Activated CD8-positive, alpha-beta memory T cell treated with anti-CD3 and anti-CD28 coated beads, Interleukin-2, amount 10 ng/mL, durations not matched to agents 7 days and 5 days (primary cell): Measurements from ENCODE around the gene NRAP. TPM values are rescaled to one million over a fixed set of nuclear protein-coding genes. Genes with fewer than 3 reads are reported as not detected.

Source experiments
- ATAC-seq: fragments of 150-1000 bp; cut with Tn5 transposase; one replicate; pipeline ENCODE4 v1.10.0; 2021; ENCODE audit warnings: moderate library complexity
- CTCF ChIA-PET: fragments of 350-600 bp; sonication (Branson Sonifier 250); formaldehyde crosslinking; loops from one replicate; lab custom pipeline; 2021; ENCODE audit warnings: antibody characterized with exemption; lab: Charles Lee
- DNase-seq: peaks from one replicate; pipeline ENCODE4 v3.0.0-alpha.2; 2020
- H3K27ac Mint-ChIP-seq: one replicate; pipeline ENCODE4 v1.8.0; 2021; ENCODE audit warnings: mild to moderate bottlenecking, mixed read lengths
- H3K27me3 Mint-ChIP-seq: one replicate; pipeline ENCODE4 v1.8.0; 2021; ENCODE audit warnings: mixed read lengths
- H3K36me3 Mint-ChIP-seq: one replicate; pipeline ENCODE4 v1.8.0; 2021; ENCODE audit warnings: mild to moderate bottlenecking, mixed read lengths
- H3K4me1 Mint-ChIP-seq: one replicate; pipeline ENCODE4 v1.8.0; 2021; ENCODE audit warnings: mixed read lengths
- H3K4me3 Mint-ChIP-seq: one replicate; pipeline ENCODE4 v1.8.0; 2021; ENCODE audit warnings: mild to moderate bottlenecking, moderate library complexity, mixed read lengths
- H3K9me3 Mint-ChIP-seq: one replicate; pipeline ENCODE4 v1.8.0; 2022; ENCODE audit warnings: low read depth, mixed read lengths
- total RNA-seq, 2 experiments: library from RNA; stranded (reverse); gene quantifications; one replicate each; pipeline ENCODE4 v1.2.3, GENCODE V29; 2021

NRAP gene
- total RNA-seq, 2 experiments from 2014 or later, result not detected

DNA sequence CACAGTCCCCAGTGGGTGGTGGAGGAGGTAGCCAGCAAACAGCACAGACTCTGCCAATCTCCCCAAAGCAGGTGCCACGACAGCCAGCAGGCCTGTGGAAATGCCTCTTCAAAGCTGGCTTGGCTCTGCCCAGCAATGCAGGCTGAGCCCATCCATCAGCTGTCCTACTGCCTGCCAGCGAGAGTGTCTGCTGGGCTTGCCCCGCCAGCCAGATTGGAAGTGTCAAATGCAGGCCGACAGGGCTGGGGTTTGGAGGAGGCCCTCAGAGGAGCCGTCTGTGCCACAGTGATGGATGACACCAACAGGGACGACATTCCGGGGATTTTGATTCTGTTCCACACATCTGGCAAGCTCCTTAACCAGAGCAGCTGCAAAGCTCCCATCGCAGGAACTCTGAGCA lies 94.3 kb downstream of the NRAP start:
- CTCF ChIA-PET, result no interaction called here
- H3K36me3 Mint-ChIP-seq, result no peaks in the 10 kb centered on the region
- H3K27me3 Mint-ChIP-seq, result peaks cover 6% of the 10 kb centered on the region
- DNase-seq (no peak), ATAC-seq (no peak)
- no peak overlapping the region for H3K4me3 Mint-ChIP-seq
- H3K4me1 Mint-ChIP-seq, result no peaks in the 10 kb centered on the region
- no peaks in the 10 kb centered on the region for H3K9me3 Mint-ChIP-seq
- H3K27ac Mint-ChIP-seq, result no peak overlapping the region

DNA sequence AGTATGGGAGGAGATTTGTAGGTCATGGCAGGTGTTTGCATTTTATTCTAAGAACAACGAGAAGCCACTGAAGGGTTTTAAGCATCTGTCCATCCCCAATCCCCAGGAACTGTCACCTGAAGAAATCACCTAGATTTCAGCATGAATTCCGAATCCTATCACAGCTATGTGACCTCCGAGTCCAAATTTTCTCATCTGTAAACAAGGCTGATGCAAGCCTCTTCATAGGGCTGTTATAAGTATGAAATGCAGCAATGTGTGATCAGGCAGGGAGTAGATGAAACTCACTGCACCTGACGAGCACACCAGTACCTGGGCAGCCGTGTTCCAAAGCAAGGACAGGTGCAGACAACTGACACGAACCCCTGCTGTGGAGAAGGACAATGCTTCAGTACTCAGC lies 97.0 kb downstream of the NRAP start:
- no peak for DNase-seq
- H3K27me3 Mint-ChIP-seq, result peaks cover 2% of the 10 kb centered on the region
- no peaks in the 10 kb centered on the region for H3K36me3 Mint-ChIP-seq
- H3K4me1 Mint-ChIP-seq, result peaks cover 1% of the 10 kb centered on the region
- H3K9me3 Mint-ChIP-seq, result no peaks in the 10 kb centered on the region
- ATAC-seq, result no peak
- CTCF ChIA-PET, result no interaction called here
- H3K27ac Mint-ChIP-seq, result no peak overlapping the region
- H3K4me3 Mint-ChIP-seq, result no peak overlapping the region

GRCh38 chr10:113565364-113565763 lies 98.5 kb downstream of the NRAP start:
- peaks cover 1% of the 10 kb centered on the region for H3K4me1 Mint-ChIP-seq
- CTCF ChIA-PET, result no interaction called here
- ATAC-seq (no peak), DNase-seq (no peak)
- H3K4me3 Mint-ChIP-seq, result no peak overlapping the region
- no peak overlapping the region for H3K27ac Mint-ChIP-seq
- no peaks in the 10 kb centered on the region for H3K9me3 Mint-ChIP-seq
- peaks cover 7% of the 10 kb centered on the region for H3K27me3 Mint-ChIP-seq
- no peaks in the 10 kb centered on the region for H3K36me3 Mint-ChIP-seq

DNA sequence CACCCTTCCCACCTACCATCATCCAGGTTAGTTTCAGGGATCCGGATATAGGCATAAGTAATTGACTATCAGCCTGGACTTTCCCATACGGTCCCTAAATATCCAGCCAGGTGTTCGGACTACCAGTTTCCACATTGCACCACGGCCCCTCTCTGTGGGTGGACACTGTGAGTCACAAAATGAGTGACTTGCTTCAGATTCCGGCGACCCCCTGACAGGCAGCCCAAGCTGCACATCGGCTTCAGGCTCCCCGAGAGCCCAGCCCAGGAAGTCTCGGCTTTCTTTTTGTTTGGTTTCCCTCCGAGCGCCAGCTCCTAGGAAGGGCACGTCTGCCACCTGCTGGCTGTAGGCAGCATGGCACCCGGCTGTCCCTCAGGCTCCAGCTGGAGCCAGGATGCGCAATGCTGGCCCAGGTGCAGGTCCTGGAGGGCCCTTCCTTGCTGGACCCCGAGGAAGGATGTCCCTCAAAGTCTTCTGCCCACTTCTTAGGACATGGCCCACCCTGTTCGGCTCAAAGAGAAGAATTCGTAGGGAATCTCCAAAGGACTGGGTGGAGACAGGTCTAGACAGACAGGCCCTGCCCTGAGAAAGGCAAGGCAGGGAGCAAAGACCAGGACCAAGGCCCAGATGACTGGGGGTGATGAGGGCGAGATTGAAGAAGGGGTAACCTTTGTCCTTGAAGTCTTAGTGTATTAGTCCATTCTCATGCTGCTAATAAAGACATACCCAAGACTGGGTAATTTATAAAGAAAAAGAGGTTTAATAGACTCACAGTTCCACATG lies 100.3 kb downstream of the NRAP start:
- H3K4me1 Mint-ChIP-seq, result peaks cover 4% of the 10 kb centered on the region
- H3K36me3 Mint-ChIP-seq, result no peaks in the 10 kb centered on the region
- CTCF ChIA-PET, result interaction anchor here (1.0 to 2.5 kb wide), 15 partner anchors 9 to 1091 kb away, joined by 3 to 14 read pairs (median 5); no protein-coding TSS in a partner anchor
- H3K27me3 Mint-ChIP-seq, result peaks cover 18% of the 10 kb centered on the region
- no peak overlapping the region for H3K27ac Mint-ChIP-seq
- H3K4me3 Mint-ChIP-seq, result peak overlapping the region; percentile 43
- no peaks in the 10 kb centered on the region for H3K9me3 Mint-ChIP-seq
- DNase-seq (peak; percentile 79), ATAC-seq (peak; percentile 91)

DNA sequence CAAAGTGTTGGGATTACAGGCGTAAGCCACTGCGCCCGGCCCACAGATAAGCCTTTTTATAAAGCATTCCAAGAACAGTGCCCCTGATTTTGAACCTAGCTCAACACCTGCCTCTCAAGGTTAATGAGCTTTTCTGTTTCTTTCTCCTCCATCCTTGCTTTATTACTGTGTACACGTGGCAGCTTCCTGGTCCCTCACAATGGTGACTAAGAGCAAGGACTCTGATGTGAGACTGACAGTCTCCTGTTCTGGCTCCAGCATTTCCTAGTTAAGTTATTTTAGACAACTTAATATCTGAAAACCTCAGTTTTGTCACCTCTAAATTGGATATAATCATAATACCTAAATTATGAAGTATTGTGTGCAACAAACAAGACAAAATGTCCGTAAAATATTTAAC lies 101.1 kb downstream of the NRAP start:
- CTCF ChIA-PET, result interaction anchor here (1.0 to 2.5 kb wide), 12 partner anchors 8 to 1090 kb away, joined by 3 to 14 read pairs (median 4); no protein-coding TSS in a partner anchor
- H3K4me1 Mint-ChIP-seq, result peaks cover 12% of the 10 kb centered on the region
- H3K27me3 Mint-ChIP-seq, result peaks cover 26% of the 10 kb centered on the region
- no peak overlapping the region for H3K27ac Mint-ChIP-seq
- no peaks in the 10 kb centered on the region for H3K9me3 Mint-ChIP-seq
- H3K4me3 Mint-ChIP-seq, result no peak overlapping the region
- no peaks in the 10 kb centered on the region for H3K36me3 Mint-ChIP-seq
- no peak for DNase-seq
- ATAC-seq, result no peak

- Mint-ChIP-seq H3K4me1 (peaks cover 18% of the 10 kb centered on the region), H3K9me3 (no peaks in the 10 kb centered on the region), H3K4me3 (no peak overlapping the region), H3K27me3 (peaks cover 33% of the 10 kb centered on the region), H3K36me3 (no peaks in the 10 kb centered on the region), H3K27ac (no peak overlapping the region)
- no peak for ATAC-seq
- CTCF ChIA-PET, result interaction anchor here (1.2 to 2.5 kb wide), 5 partner anchors 7 to 1086 kb away, joined by 3 to 9 read pairs (median 3); no protein-coding TSS in a partner anchor
- DNase-seq, result no peak
These were observed 101.8 kb downstream of the NRAP start for GRCh38 chr10:113562069-113562468.

- CTCF ChIA-PET, result interaction anchor here (0.6 to 1.3 kb wide), 2 partner anchors 35 to 304 kb away, joined by 3 read pairs; no protein-coding TSS in a partner anchor
- H3K27ac Mint-ChIP-seq, result no peak overlapping the region
- H3K4me1 Mint-ChIP-seq, result peaks cover 19% of the 10 kb centered on the region
- ATAC-seq, result no peak
- H3K27me3 Mint-ChIP-seq, result peaks cover 36% of the 10 kb centered on the region
- no peak for DNase-seq
- H3K4me3 Mint-ChIP-seq, result no peak overlapping the region
- no peaks in the 10 kb centered on the region for H3K36me3 Mint-ChIP-seq
- no peaks in the 10 kb centered on the region for H3K9me3 Mint-ChIP-seq
These were observed 102.6 kb downstream of the NRAP start for GRCh38 chr10:113561214-113561613.

GRCh38 chr10:113560071-113560470 lies 103.8 kb downstream of the NRAP start:
- H3K4me1 Mint-ChIP-seq, result peaks cover 19% of the 10 kb centered on the region
- CTCF ChIA-PET, result no interaction called here
- no peak overlapping the region for H3K4me3 Mint-ChIP-seq
- ATAC-seq (no peak), DNase-seq (no peak)
- no peak overlapping the region for H3K27ac Mint-ChIP-seq
- H3K36me3 Mint-ChIP-seq, result no peaks in the 10 kb centered on the region
- no peaks in the 10 kb centered on the region for H3K9me3 Mint-ChIP-seq
- H3K27me3 Mint-ChIP-seq, result peaks cover 45% of the 10 kb centered on the region

DNA sequence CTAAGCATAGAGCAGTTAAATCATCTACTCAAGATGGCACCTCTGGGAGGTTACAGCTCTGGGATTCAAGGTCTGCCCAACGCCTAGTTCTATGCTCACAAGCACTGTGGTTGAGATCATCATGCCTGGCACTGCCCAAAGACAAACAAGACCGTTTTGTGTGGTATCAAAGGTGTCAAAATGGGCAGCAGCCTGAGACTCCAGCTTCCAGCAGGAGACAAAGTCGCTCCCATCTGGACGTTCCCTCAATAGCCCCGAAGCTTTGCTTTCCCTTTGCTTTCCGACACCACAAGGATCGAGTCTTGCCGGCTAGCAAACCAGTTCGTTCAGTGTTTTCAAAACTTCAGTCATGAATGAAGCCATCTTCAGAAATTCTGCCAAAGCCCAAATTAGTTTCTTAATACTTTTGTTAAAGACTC lies 105.9 kb downstream of the NRAP start:
- peaks cover 59% of the 10 kb centered on the region for H3K27me3 Mint-ChIP-seq
- H3K4me1 Mint-ChIP-seq, result peaks cover 17% of the 10 kb centered on the region
- ATAC-seq (no peak), DNase-seq (no peak)
- H3K4me3 Mint-ChIP-seq, result no peak overlapping the region
- no peak overlapping the region for H3K27ac Mint-ChIP-seq
- CTCF ChIA-PET, result interaction anchor here (0.7 kb wide), 1 partner anchor 1004 kb away, joined by 3 read pairs; no protein-coding TSS in a partner anchor
- no peaks in the 10 kb centered on the region for H3K36me3 Mint-ChIP-seq
- H3K9me3 Mint-ChIP-seq, result no peaks in the 10 kb centered on the region

DNA sequence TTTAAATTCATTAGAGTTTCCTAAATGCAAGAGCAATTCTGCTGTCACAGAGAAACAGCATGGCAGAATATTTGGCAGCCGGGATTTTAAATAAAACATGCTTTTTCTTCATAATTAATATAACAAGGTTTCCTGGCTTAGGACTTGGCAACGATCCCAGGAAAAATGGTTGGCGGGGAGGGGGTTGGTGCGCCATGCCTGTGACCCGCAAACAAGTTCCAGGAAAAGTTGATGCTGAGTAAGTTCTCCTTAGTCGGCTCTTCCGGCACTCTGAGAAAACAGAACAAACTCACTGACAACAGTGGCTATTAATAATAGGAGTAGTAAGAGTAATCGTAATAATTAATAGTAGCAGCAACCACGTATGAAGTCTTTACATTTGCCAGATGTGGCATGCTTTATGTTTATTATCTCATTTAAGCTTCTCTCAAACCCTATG lies 106.4 kb downstream of the NRAP start:
- CTCF ChIA-PET, result no interaction called here
- Mint-ChIP-seq H3K27me3 (peaks cover 59% of the 10 kb centered on the region), H3K4me1 (peaks cover 17% of the 10 kb centered on the region), H3K4me3 (no peak overlapping the region), H3K9me3 (no peaks in the 10 kb centered on the region), H3K36me3 (no peaks in the 10 kb centered on the region), H3K27ac (no peak overlapping the region)
- DNase-seq (no peak), ATAC-seq (no peak)

DNA sequence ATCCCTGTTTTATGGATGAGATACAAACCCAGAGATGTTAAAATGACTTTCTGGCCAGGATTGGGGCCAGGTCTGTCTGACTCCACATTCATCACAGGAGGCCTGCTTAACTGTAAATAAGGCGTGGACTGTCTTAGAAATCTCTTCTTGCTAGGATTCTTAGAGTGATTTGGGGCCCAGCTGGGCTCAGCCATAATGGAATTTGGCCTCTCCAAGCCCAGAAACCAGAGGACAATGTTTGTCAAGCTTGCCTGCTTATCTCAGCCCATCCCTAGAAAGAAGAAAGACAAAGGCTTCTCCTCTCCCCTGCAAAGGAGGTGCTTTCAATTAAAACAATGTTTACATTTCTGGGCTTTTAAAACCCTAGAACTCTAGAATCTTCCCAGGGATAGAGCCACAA lies 108.1 kb downstream of the NRAP start:
- Mint-ChIP-seq H3K4me1 (peaks cover 20% of the 10 kb centered on the region), H3K4me3 (no peak overlapping the region), H3K9me3 (no peaks in the 10 kb centered on the region), H3K27ac (no peak overlapping the region), H3K27me3 (peaks cover 63% of the 10 kb centered on the region), H3K36me3 (no peaks in the 10 kb centered on the region)
- CTCF ChIA-PET, result interaction anchor here (0.8 to 1.6 kb wide), 2 partner anchors 7 to 34 kb away, joined by 3 to 9 read pairs; no protein-coding TSS in a partner anchor
- DNase-seq, result no peak
- ATAC-seq, result no peak

- peaks cover 25% of the 10 kb centered on the region for H3K4me1 Mint-ChIP-seq
- no peaks in the 10 kb centered on the region for H3K36me3 Mint-ChIP-seq
- no peak for DNase-seq
- CTCF ChIA-PET, result interaction anchor here (1.1 to 1.6 kb wide), 2 partner anchors 8 to 36 kb away, joined by 3 to 9 read pairs; no protein-coding TSS in a partner anchor
- no peak overlapping the region for H3K27ac Mint-ChIP-seq
- peaks cover 58% of the 10 kb centered on the region for H3K27me3 Mint-ChIP-seq
- ATAC-seq, result no peak
- no peaks in the 10 kb centered on the region for H3K9me3 Mint-ChIP-seq
- no peak overlapping the region for H3K4me3 Mint-ChIP-seq
These were observed 108.6 kb downstream of the NRAP start for GRCh38 chr10:113555245-113555644.

DNA sequence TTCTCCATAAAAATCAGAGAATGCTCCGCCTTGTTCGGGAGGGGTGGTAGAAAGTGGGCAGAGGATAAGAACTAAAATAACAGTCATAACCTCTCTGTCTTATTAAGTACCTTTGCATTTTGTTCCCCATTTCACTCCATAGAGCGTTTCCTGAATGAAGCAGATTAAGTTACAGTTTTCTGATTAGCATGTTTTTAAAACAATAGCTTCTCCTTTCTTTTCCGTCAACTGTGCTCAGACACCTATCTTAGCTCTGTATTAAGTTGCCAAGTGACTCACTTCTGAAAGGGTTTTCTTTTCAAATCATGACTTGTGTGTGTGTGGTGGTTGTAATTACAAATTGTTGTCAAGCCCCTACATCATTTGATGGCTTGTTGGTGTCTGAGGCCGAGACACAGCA lies 109.6 kb downstream of the NRAP start:
- Mint-ChIP-seq H3K27ac (no peak overlapping the region), H3K4me1 (peaks cover 28% of the 10 kb centered on the region), H3K27me3 (peaks cover 49% of the 10 kb centered on the region), H3K9me3 (no peaks in the 10 kb centered on the region), H3K4me3 (no peak overlapping the region), H3K36me3 (no peaks in the 10 kb centered on the region)
- CTCF ChIA-PET, result interaction anchor here (0.7 to 1.6 kb wide), 3 partner anchors 9 to 35 kb away, joined by 3 to 9 read pairs (median 4); no protein-coding TSS in a partner anchor
- DNase-seq (no peak), ATAC-seq (no peak)

DNA sequence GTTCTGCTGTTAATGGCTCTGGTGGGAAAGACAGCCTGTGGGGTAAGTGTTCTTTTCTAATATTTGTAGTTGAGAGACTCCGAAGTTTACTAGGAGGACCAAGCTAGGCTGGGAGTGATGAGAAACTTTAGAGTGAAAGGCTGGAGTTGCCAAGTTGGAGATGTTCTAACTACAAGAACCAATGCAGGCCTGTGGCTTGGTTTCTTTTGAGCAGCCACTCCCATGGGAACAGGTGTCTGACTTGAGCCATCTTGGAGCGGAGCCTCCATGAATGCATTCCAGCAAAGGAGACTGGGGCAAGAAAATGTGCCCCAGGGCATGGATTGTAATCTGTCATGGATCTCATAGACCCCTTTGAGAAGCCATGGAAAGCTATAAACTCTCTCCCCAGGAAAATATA lies 110.7 kb downstream of the NRAP start:
- H3K4me1 Mint-ChIP-seq, result peaks cover 22% of the 10 kb centered on the region
- H3K27me3 Mint-ChIP-seq, result peaks cover 42% of the 10 kb centered on the region
- H3K27ac Mint-ChIP-seq, result no peak overlapping the region
- H3K4me3 Mint-ChIP-seq, result no peak overlapping the region
- CTCF ChIA-PET, result no interaction called here
- no peak for DNase-seq
- ATAC-seq, result no peak
- H3K9me3 Mint-ChIP-seq, result no peaks in the 10 kb centered on the region
- no peaks in the 10 kb centered on the region for H3K36me3 Mint-ChIP-seq
